ENCODE measurements around the gene PPP1CC.
A peak's percentile ranks its signal among the peaks of the same experiment; 100 is the strongest.

PPP1CC gene

DNA sequence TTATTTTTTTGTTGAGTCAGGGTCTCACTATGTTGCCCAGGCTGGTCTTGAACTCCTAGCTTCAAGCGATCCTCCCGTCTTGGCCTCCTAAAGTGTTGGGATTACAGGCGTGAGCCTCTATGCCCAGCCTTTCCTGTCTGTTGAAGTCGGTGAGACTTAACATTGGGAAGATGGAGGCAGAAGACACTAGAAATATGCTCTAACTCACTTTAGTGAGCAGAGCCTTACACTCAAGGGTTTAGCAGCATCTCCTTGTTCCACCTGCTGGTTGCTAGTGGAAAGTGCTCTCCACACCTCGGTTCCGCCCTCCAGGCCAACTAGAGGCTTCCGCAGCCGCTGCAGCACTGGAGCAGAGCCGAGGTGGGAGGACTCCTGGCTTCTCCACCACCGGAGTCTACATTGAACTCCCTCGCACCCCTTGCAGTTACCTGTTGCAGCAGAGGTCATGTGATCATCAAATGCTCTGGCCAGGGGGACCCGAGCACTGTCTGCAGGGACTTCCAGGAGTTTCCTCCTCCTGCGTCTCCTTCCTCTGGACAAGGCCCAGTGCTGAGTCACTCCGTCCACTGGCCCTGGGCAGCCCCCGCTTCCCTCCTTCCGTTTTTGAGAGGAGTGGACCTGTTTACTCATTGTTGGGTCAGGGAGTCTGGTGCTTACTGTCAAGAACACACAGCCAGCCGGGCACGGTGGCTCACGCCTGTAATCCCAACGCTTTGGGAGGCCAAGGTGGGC, 44.4 kb downstream of the PPP1CC start:
- H3K36me3 ChIP-seq (ENCODE audit: control insufficient read depth, insufficient read depth, low read length): no peaks in the 10 kb centered on the region
- H3K4me1 ChIP-seq (ENCODE audit: control insufficient read depth, insufficient read depth, low read length): peaks cover 3% of the 10 kb centered on the region; the same call in 1 of the 2 replicates
- H3K9me3 ChIP-seq (ENCODE audit: control insufficient read depth, insufficient read depth, low read depth, low read length): no peaks in the 10 kb centered on the region
- no peaks in the 10 kb centered on the region for H3K27me3 ChIP-seq (ENCODE audit: control insufficient read depth, insufficient read depth, low read length)
- no peak overlapping the region for H3K27ac ChIP-seq (ENCODE audit: low read depth, low read length)
- H3K4me3 ChIP-seq (ENCODE audit: low read depth, low read length): no peak overlapping the region
- no peak overlapping the region for H3K9ac ChIP-seq (ENCODE audit: low read length)

DNA sequence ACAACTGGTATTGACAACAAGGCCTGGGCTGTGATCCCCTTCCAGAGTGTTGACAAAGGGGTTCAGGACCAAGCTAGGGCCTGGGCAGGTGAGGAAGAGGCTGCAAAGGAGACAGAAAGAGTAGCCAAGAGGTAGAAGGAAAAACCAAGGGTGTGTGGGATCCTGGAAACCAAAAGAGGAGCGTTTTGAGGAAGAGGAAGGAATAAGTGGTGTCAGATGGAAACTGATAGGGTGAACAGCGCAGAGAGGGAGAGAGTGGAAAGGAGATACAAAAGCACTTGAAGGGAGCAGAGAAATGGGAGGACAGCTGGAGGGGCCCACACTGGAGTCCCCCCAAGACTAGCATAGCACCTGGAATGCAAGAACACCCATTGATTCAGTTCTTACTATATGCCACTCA, 45.5 kb downstream of the PPP1CC start:
- no peaks in the 10 kb centered on the region for H3K36me3 ChIP-seq (ENCODE audit: control insufficient read depth, insufficient read depth, low read length)
- H3K27me3 ChIP-seq (ENCODE audit: control insufficient read depth, insufficient read depth, low read length): no peaks in the 10 kb centered on the region
- H3K4me3 ChIP-seq (ENCODE audit: low read depth, low read length): no peak overlapping the region
- H3K4me1 ChIP-seq (ENCODE audit: control insufficient read depth, insufficient read depth, low read length): peaks cover 3% of the 10 kb centered on the region; the same call in 1 of the 2 replicates
- H3K9ac ChIP-seq (ENCODE audit: low read length): no peak overlapping the region
- no peak overlapping the region for H3K27ac ChIP-seq (ENCODE audit: low read depth, low read length)
- no peaks in the 10 kb centered on the region for H3K9me3 ChIP-seq (ENCODE audit: control insufficient read depth, insufficient read depth, low read depth, low read length)

- H3K9ac ChIP-seq (ENCODE audit: low read length): no peak overlapping the region
- H3K4me3 ChIP-seq (ENCODE audit: low read depth, low read length): no peak overlapping the region
- no peaks in the 10 kb centered on the region for H3K9me3 ChIP-seq (ENCODE audit: control insufficient read depth, insufficient read depth, low read depth, low read length)
- H3K27me3 ChIP-seq (ENCODE audit: control insufficient read depth, insufficient read depth, low read length): no peaks in the 10 kb centered on the region
- H3K27ac ChIP-seq (ENCODE audit: low read depth, low read length): no peak overlapping the region
- no peaks in the 10 kb centered on the region for H3K36me3 ChIP-seq (ENCODE audit: control insufficient read depth, insufficient read depth, low read length)
- peaks cover 3% of the 10 kb centered on the region; the same call in 1 of the 2 replicates for H3K4me1 ChIP-seq (ENCODE audit: control insufficient read depth, insufficient read depth, low read length)
These were observed 46.4 kb downstream of the PPP1CC start for GRCh38 chr12:110696283-110696682.

- Histone ChIP-seq H3K27me3 (ENCODE audit: control insufficient read depth, insufficient read depth, low read length) (no peaks in the 10 kb centered on the region), H3K4me3 (ENCODE audit: low read depth, low read length) (no peak overlapping the region), H3K9me3 (ENCODE audit: control insufficient read depth, insufficient read depth, low read depth, low read length) (no peaks in the 10 kb centered on the region), H3K4me1 (ENCODE audit: control insufficient read depth, insufficient read depth, low read length) (peaks cover 13% of the 10 kb centered on the region), H3K36me3 (ENCODE audit: control insufficient read depth, insufficient read depth, low read length) (no peaks in the 10 kb centered on the region), H3K9ac (ENCODE audit: low read length) (no peak overlapping the region), H3K27ac (ENCODE audit: low read depth, low read length) (no peak overlapping the region)
These were observed 48.3 kb downstream of the PPP1CC start for GRCh38 chr12:110694330-110694901.

- Histone ChIP-seq H3K27me3 (ENCODE audit: control insufficient read depth, insufficient read depth, low read length) (no peaks in the 10 kb centered on the region), H3K4me3 (ENCODE audit: low read depth, low read length) (no peak overlapping the region), H3K4me1 (ENCODE audit: control insufficient read depth, insufficient read depth, low read length) (peaks cover 15% of the 10 kb centered on the region), H3K9me3 (ENCODE audit: control insufficient read depth, insufficient read depth, low read depth, low read length) (no peaks in the 10 kb centered on the region), H3K27ac (ENCODE audit: low read depth, low read length) (no peak overlapping the region), H3K9ac (ENCODE audit: low read length) (no peak overlapping the region), H3K36me3 (ENCODE audit: control insufficient read depth, insufficient read depth, low read length) (no peaks in the 10 kb centered on the region)
These were observed 49.0 kb downstream of the PPP1CC start for GRCh38 chr12:110693731-110694130.

DNA sequence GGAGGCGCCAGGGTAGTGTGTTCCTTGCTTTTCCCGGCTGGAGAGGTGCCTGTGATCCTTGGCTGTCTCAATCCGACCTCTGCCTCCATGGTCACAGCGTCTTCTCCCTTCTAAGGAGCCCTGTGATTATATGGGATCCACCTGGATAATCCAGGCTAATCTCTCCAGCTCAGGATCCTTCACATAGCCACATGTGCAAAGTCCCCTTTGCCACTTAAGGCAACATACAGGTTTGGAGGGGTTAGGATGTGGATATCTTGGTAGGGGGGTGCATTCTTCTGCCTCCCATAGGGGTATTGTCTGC, 52.6 kb downstream of the PPP1CC start:
- Histone ChIP-seq H3K27me3 (ENCODE audit: control insufficient read depth, insufficient read depth, low read length) (peaks cover 21% of the 10 kb centered on the region), H3K9me3 (ENCODE audit: control insufficient read depth, insufficient read depth, low read depth, low read length) (peaks cover 4% of the 10 kb centered on the region; the same call in 1 of the 2 replicates), H3K4me1 (ENCODE audit: control insufficient read depth, insufficient read depth, low read length) (peaks cover 19% of the 10 kb centered on the region), H3K36me3 (ENCODE audit: control insufficient read depth, insufficient read depth, low read length) (no peaks in the 10 kb centered on the region), H3K4me3 (ENCODE audit: low read depth, low read length) (peak overlapping the region; percentile 79; the same call in 1 of the 2 replicates), H3K9ac (ENCODE audit: low read length) (no peak overlapping the region), H3K27ac (ENCODE audit: low read depth, low read length) (no peak overlapping the region)

DNA sequence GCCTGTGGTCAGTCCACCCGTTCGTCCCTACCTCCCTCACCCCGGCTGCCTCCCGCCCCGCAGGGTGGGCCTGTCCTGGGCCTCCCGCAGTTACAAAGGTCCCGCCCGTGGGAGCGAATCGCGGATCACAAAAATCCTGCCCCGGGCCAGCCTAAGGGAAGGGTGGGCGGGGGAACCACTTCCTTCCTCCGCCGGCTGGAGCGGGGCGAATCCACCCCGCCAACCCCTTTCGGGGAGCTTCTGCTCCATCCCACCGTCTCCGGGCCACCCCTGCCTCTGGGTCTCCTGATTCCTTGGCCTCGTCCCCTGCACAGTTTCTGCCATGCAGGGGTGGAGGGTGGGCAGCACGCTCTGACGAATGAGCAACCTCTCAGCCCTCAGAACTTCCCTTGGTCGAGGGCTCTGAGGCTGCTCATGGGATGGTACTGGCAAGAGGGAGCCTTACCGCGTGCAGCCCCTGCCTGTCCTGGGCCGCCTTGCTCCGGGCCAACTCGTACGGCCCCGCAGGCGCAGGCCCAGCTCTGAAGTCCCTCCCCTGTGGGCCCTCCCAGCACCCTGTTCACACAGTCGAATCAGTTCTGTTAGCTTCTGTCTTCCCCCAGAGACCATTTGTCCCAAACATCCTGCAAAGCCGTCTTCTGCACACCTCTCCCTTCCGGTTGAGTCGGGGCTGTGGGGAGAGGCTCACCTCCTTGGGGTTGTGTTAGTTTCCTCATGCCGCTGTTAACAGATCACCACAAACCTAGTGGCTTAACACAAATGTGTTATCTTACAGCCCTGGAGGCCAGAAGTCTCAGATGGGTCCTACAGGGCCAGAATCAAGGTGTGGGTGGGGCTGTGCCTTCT, 53.2 kb downstream of the PPP1CC start:
- peaks cover 4% of the 10 kb centered on the region; the same call in 1 of the 2 replicates for H3K9me3 ChIP-seq (ENCODE audit: control insufficient read depth, insufficient read depth, low read depth, low read length)
- H3K4me3 ChIP-seq (ENCODE audit: low read depth, low read length): peak overlapping the region; percentile 79
- peak overlapping the region; percentile 58; the same call in 1 of the 2 replicates for H3K27ac ChIP-seq (ENCODE audit: low read depth, low read length)
- peaks cover 19% of the 10 kb centered on the region for H3K4me1 ChIP-seq (ENCODE audit: control insufficient read depth, insufficient read depth, low read length)
- H3K27me3 ChIP-seq (ENCODE audit: control insufficient read depth, insufficient read depth, low read length): peaks cover 21% of the 10 kb centered on the region
- H3K36me3 ChIP-seq (ENCODE audit: control insufficient read depth, insufficient read depth, low read length): no peaks in the 10 kb centered on the region
- peak overlapping the region; percentile 71 for H3K9ac ChIP-seq (ENCODE audit: low read length)

DNA sequence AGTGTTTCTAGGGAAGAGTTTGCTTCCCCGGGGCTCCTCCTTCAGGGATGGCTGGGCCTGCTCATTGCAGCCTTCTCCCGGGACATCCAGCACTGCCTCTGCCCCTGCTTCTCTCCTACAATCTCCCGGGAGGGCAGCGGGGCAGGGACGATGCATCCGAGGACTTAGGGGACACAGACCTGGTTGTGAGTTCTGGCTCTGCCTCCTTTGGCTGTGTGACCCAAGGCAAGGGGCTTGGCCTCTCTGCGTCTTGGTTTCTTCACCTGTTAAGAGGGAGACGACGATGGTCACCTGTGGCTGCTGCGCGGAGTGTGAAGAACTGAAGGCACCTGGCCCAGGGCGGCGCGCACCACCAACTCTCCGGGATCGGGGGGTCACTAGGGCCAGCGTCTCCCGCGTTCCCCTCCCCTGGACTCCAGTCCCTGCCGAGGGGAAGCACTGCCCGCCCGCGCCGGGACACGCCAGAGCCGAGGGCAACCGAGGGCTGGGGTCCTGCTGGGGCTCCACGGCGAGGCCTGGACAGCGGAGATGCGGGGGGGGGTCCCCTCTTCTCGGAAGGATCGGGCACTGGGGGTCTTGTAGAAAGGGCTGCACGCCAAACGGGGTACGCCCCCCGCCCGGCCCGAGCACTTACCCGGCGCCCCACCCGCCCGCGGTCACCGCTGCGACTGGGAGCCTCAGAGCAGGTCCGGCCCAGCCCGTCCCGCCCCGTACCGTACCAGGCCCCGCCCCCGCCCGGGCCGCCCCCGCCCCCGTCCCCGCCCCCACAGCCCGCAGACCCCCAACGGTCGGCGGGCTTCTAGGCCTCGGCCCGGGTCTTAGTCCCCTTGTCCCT, 54.0 kb downstream of the PPP1CC start, which contains the start of gene HVCN1:
HVCN1 (minus strand) TSS at position 670 of the 835 bp plus-strand sequence. CDS start 5,870 bp downstream, outside the sequence.
- Histone ChIP-seq H3K27ac (ENCODE audit: low read depth, low read length) (peak within 1 kb of the TSS; percentile 58; the same call in 1 of the 2 replicates), H3K27me3 (ENCODE audit: control insufficient read depth, insufficient read depth, low read length) (peaks cover 21% of the 10 kb centered on the region), H3K36me3 (ENCODE audit: control insufficient read depth, insufficient read depth, low read length) (no peaks in the 10 kb centered on the region), H3K4me3 (ENCODE audit: low read depth, low read length) (peak within 1 kb of the TSS; percentile 79), H3K4me1 (ENCODE audit: control insufficient read depth, insufficient read depth, low read length) (peaks cover 19% of the 10 kb centered on the region), H3K9me3 (ENCODE audit: control insufficient read depth, insufficient read depth, low read depth, low read length) (peaks cover 4% of the 10 kb centered on the region; the same call in 1 of the 2 replicates), H3K9ac (ENCODE audit: low read length) (peak within 1 kb of the TSS; percentile 71)

GRCh38 chr12:110687396-110688169, 55.1 kb downstream of the PPP1CC start:
- Histone ChIP-seq H3K4me3 (ENCODE audit: low read depth, low read length) (peak overlapping the region; percentile 79; the same call in 1 of the 2 replicates), H3K4me1 (ENCODE audit: control insufficient read depth, insufficient read depth, low read length) (peaks cover 19% of the 10 kb centered on the region), H3K27me3 (ENCODE audit: control insufficient read depth, insufficient read depth, low read length) (peaks cover 21% of the 10 kb centered on the region), H3K27ac (ENCODE audit: low read depth, low read length) (no peak overlapping the region), H3K9ac (ENCODE audit: low read length) (no peak overlapping the region), H3K9me3 (ENCODE audit: control insufficient read depth, insufficient read depth, low read depth, low read length) (peaks cover 4% of the 10 kb centered on the region; the same call in 1 of the 2 replicates), H3K36me3 (ENCODE audit: control insufficient read depth, insufficient read depth, low read length) (no peaks in the 10 kb centered on the region)

All from HUES6 (cell line).